CD4-positive, alpha-beta T cell treated with Interleukin-6 for 4 hours (primary cell): Measurements from ENCODE around the gene OR6C6.
"Not testable (repeated sequence)": the region's sequence is repeated elsewhere in the genome, so short reads cannot be mapped to it uniquely, and the experiment has no call there.

ENCODE experiments used
- DNase-seq: peaks from one replicate; pipeline ENCODE4 v3.0.0-alpha.2; 2020; ENCODE audit warnings: mixed read lengths

The OR6C6 gene

GRCh38 chr12:55296469-55296868 is at the start of gene OR6C6:
TSS of gene OR6C6 (minus strand) at chr12:55296569. CDS start at chr12:55295232, 1,337 bp downstream.
- no peak for DNase-seq

- no peak for DNase-seq
Observed at GRCh38 chr12:55336002-55336401, 39.6 kb upstream of the OR6C6 start.

DNA sequence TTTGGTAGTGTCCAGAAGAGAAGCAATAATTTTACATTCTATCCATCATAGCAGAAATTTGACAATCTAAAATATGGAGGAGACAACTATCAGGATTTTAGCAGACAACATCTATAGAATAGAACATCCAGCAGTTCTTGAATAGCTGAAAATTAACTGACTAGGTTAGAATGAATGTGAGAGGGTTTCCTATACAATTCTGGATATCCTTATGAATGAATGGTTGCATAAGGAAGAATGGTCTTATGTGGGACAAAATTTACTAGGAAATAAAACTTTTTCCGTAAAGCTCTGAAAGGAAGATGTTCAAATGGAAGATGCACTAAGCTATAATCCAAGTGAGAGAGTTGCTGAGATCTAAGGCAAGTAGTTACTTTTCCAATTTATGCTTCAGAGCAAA is 34.1 kb upstream of the OR6C6 start, which contains the start of gene OR6C3:
TSS of gene OR6C3 (plus strand) at position 301 of the 400 bp plus-strand sequence. CDS start 955 bp downstream, outside the sequence.
- DNase-seq, result no peak

DNA sequence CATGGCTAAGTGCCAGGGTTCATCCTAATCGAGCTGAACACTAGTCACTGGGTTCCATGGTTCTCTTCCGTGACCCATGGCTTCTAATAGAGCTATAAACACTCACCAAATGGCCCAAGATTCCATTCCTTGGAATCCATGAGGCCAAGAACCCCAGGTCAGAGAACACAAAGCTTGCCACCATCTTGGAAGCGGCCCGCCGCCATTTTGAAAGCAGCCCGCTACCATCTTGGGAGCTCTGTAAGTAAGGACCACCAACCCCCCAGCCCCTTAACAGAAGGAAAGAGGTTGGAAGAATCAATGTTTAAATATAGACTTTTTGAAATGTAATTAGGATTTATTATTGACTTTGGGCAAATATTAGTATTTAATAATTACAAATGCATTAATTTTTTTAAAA is 29.4 kb upstream of the OR6C6 start:
- not testable (repeated sequence) for DNase-seq

GRCh38 chr12:55320201-55320600 is 23.8 kb upstream of the OR6C6 start:
- DNase-seq, result no peak

- DNase-seq, result no peak
Observed at GRCh38 chr12:55314043-55314442, 17.7 kb upstream of the OR6C6 start, which contains the start of gene OR6C1. TSS of gene OR6C1 (plus strand) at chr12:55314343. CDS start at chr12:55320600, 6,257 bp downstream.

GRCh38 chr12:55289999-55290398 is 6.4 kb downstream of the OR6C6 start:
- no peak for DNase-seq

DNA sequence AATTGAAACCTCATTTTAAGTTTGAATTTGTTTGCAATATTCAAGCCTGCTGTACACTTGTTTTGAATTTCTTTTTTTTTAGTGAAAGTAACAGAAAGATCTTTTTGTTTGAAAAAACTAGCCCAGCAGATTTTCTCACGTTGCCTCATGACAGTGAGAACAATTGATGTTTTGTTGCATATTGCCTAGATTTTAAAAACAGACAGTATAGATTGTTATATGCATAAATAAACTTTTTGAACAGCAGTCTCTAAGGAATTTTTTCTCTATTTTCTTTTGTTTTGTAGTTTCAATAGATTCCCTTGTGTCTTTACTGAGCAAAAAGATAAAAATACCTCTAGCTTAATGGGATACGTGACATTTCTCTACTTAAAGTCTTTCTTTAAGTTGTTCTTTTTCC is 15.4 kb downstream of the OR6C6 start:
- DNase-seq, result no peak

DNA sequence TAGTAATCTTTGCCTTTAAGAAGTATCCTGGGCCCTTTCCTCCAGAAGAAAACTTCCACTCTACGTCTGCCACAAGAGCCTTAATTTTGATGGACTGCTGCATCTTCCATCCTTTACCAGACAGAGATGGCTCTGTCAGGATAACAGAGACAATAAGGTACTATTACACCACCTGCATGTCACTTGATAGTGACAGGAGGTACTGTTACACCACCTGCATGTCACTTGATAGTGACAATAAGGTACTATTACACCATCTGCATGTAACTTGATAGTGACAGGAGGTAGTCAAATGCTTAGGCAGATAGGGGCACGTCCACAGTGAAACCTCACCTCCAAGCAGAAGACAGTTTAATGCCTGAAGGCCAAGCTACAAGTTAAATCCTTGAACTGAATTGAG is 38.1 kb downstream of the OR6C6 start:
- no peak for DNase-seq

DNA sequence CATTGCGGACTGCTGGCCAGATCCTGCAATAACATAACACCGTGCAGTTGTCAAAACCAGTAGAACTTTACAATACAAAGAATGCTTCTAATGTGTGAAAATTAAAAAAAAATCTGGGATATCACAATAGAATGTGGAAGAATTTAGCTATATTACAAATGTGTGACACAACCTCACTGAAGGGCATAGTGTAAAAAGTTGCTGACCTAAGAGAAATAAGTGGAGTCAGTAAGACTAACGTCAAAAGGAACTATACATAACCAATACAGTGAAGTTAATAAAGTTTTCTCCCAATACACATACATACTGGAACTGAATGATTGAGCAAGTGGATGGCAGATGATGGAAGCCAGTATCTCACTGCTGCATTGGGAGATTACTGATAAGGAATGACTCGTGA is 39.5 kb downstream of the OR6C6 start:
- no peak for DNase-seq

DNA sequence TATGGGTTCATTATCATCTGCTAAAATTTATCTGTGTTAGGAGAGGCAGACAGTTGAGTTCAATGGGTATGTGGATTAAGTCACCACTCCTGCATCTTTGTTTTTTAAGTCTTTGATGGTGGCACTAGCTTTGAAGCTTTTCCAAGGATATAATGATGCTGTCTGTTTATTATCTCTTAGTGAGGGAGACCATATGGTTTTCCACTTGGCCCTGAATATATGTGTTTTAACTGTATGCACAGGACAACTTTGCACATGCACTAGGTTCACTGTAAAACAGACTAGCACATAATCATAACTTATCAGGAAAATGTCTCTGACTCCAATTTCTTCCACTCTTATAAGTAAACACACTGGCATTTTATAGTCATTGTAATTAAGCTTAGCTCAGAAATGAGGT is 43.1 kb downstream of the OR6C6 start:
- DNase-seq, result no peak

DNA sequence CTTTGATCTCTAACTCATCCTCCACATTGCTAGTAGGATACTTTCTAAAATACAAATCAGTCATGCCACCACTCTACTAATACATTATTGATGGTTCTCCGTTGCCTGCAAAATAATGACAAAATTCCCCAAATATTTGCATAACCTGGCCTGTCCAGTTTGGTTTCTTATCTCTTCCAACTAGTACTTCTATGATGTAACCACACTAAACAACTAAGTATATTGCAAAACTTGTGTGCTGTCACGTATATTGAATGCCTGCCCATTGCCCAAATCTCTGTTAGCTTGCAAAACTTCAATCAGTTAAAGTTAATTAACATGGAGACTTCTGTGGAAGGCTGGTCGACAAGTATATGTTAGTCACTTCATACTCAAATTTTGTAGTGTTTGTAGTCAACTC is 45.4 kb downstream of the OR6C6 start:
- DNase-seq, result no peak

- no peak for DNase-seq
Observed at GRCh38 chr12:55246159-55246558, 50.2 kb downstream of the OR6C6 start.

GRCh38 chr12:55244309-55244708 is 52.1 kb downstream of the OR6C6 start, which contains the start of gene OR6C74:
TSS of gene OR6C74 (plus strand) at chr12:55244609. CDS start at chr12:55247288, 2,679 bp downstream.
- no peak for DNase-seq
